Activated effector memory CD4-positive, alpha-beta T cell treated with anti-CD3 and anti-CD28 coated beads, Interleukin-2, amount 50 U/mL, for 16 hours (primary cell): ENCODE measurements around the gene SYNE1.

Experiments
- DNase-seq: peaks from one replicate; pipeline ENCODE4 v3.0.0-alpha.2; 2020

The SYNE1 gene

DNA sequence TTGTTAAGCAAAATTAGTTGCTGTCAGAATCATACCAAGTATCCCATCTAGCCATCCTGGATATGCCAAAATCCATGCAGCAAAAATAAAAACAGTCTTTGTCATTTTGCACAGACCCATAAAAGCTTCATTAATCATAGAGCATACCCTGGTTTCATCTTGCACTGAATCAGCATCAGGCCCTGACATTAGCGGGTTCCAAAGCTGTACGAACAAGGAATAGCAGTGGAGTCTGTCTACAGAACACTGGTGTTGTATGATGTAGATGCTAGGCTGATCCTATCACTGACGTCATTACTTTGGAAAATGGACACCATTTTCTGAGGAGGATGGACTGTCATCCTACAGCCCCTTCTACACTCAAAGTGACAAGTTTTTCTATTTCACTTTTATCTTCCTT is 514.1 kb downstream of the SYNE1 start:
- no peak for DNase-seq

DNA sequence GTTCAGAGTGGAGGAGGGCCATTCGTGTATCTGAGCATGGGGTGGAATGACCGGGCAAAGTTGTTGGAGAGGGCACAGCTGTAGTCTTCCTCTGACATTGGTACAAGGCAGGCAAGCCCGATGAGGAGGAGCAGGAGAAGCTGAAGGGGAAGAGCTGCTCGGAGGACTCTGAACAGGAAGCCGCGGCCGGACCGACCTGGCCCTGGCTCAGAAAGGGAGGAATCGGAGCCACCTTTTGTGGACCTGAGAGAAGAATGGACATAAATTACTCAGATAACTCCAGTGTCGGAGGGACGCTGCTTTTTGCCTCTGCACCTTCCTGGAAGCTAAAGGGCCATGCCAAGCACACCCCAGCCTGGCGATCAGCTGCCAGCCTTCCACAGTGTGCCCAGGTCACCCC is 514.7 kb downstream of the SYNE1 start:
- no peak for DNase-seq

DNA sequence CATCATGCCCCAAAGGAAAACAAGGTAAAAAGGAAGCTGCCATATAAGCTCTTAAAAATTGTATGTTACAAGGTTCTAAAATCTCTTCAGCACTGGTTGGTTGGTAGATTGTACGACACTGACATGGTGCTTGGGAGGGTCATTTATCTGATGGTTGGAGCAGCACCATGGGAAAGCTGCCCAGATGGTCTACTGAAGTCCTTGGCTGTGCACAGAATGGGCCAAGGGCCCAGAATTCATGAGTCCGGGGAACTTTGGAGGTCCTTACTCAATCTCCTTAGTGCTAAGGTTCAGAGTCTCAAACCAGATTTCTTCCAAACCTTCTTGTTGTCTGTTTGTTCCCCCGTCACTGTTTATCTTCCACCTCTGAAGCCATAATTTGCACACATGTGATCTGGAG is 515.3 kb downstream of the SYNE1 start:
- no peak for DNase-seq

DNA sequence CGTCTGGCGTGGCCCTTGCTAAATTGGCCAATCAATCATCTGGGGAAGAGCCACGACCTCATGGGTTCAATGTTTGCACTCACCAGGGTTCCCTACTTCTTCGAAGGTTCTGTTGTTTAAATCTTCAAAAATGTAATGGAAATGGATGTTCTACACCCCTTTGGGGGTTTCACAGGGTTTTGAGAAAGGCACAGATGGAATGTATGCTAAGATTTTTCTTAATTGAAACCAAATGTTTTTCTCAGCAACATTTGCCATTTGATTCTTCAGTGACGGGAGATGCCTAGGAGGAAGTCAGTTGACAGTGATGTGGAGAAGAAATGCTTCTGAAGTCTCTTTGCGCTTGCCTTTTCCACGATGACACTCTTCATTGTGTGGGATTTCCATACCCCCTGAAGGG is 517.3 kb downstream of the SYNE1 start:
- no peak for DNase-seq

DNA sequence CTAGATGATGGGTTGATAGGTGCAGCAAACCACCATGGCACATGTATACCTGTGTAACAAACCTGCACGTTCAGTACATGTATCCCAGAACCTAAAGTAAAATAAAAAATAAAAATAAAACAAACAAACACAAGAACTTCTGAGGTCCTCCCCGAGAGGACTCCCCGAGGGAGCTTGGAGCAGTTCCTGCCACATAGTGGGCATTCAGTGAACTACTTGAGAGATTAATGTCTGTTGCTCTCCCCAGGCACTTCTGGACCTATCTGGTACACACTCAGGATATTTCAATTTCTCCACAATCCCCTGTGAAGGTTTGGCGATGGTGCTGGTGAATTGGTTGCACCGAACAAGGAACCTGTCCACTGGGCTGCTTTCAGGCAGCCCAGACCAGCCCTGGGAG is 518.5 kb downstream of the SYNE1 start:
- no peak for DNase-seq

DNA sequence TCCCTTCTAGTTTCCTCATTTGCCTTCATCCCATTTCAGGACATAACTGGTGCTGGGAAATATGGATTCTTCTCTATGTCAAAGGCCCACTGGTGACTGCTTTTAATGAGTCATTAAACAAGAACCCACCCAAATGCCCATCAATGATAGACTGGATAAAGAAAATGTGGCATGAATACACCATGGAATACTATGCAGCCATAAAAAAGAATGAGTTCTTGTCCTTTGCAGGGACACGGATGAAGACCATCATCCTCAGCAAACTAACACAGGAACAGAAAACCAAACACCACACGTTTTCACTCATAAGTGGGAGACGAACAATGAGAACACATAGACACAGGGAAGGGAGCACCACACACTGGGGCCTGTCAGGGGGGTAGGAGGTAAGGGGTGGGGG is 518.9 kb downstream of the SYNE1 start:
- DNase-seq, result no peak

DNA sequence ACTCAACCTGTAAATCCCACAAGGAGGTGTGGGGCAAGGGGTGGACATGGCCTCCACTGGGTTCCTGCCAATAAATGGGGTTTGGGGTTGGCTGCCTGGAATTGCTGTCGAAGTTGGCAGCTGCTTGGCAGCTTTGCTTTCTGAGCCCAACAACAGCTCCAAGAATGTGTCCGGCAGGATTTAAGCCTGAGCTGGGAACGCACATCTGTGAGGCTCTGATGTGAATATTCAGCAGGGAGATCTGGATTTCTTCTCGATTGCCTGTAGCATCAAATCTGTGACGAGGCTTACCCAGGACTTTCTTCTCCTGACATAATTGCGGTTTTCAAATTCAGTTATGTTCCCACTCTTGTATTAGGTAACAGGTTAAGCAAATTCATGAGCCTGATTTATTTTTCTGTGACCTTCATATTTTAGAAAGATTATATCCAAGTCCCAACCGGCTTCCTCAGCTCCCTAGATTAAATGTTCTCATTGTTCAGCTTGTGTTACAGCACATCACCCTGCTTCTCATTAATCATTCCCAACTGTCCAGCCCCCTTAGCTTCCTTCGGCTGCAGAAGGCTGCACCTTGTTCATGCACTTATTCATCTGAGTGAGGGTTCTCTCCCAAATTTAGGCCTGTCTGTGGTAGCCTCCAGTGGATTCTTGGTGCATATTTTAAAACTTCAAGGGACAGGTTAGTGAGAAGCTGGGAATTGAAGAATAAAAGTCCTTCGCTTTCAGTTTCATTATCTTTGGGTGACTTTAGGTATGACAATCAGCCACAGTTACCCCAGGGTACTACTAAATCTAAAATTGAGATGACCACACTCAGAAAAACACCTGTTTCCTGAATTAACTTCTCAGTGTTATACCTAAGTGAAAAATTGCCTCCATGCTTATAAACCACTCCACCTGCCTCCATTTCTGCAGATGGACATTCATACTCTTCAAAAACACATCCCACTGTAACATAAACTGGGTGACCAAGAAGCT is 519.7 kb downstream of the SYNE1 start:
- no peak for DNase-seq

DNA sequence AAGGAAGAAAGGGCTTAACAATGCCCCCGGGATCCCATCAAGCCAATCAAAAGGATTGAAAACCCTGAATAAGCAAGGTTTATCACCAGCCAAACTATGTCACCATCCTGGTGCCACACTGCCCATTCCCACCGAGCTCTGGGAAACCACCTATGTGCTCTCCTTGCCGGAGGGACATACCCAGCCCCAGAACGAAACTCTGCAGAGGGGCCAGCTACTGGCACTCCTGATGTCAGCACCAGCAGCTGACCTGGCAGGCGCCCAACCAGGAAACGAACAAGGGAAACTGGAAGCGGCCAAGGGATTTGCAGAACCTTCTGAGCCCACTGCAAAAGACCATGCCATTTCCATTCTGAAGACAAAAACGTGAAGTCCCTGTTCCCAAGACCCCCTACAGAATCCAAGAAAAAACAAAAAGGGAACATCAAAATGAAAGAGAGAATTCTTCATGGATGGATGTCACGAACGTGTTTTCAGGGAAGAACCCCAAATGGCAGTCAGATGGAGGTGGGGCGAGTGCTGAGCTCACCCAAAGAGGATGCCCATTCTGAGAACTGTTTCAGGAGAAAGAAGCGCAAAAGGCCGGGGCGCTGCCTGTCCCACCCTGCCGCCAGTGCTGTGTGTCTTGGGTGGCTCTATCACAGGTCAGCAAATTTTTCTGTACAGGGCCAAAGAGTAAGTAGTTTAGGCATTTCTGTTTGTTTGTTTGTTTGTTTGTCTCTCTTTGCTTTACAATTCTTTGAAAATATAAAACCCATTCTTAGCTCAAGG is 524.5 kb downstream of the SYNE1 start:
- no peak for DNase-seq

DNA sequence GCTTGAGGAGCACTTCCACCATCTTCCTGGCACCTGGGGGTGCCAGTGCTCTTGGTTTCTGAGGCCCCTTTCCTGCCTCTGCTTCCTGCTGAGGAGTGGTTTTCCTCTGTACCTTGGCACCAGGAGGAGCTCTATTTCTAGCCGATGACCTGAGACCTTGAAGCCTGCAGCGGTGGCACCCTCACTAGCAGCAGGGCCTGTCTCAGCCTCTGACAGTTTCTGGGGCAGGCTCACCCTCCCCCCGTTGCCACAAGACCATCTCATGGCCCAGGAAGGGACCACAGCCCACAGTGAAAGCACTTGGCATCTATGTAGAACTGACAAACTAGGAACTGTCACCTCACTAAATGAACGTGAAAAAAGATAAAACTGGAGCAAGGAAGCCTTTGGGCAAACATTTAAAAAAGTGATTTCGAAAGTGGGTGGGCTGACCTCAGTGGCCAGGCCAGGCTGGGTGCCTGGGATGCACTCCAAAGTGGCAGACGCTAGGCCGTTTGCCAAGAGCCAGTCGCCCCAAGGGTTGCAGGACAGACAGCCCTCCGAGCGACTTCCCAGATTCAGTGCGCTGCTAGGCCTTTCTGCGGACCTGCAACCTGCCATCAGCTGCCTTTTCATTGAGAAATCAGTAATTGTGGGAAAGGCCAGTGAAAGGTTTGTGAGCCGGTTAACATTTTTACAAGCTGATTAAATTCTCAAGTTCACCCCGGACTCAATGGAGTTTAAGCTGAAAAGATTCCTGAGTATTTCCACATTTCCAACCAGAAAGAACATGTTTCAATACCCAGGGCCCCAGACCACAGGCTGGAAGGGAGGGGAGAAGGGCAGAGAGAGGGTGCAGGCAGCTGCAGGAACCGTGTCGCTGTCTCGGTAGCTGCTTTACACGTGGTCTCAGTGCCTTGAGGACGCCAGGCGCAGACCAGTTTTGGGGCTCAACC is 526.0 kb downstream of the SYNE1 start:
- DNase-seq, result no peak

DNA sequence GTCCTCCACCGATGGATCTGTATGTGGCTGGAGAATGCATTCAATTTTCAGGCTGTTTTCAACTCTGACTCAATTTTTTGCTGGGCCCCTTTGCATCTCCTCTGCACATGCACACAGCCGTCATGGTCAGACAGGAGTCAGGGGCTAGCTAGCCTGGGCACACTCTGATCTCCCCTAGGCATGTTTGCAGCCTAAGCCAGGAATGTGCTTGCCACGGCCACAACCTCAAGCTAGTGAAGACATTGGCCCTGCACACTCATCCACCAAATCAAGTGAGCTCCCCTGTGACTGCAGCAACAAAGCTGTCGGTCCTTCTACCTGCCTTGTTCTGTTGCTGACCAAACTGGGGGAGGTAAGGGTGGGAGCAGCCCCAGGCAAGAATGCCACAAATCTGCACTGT is 529.2 kb downstream of the SYNE1 start:
- no peak for DNase-seq

DNA sequence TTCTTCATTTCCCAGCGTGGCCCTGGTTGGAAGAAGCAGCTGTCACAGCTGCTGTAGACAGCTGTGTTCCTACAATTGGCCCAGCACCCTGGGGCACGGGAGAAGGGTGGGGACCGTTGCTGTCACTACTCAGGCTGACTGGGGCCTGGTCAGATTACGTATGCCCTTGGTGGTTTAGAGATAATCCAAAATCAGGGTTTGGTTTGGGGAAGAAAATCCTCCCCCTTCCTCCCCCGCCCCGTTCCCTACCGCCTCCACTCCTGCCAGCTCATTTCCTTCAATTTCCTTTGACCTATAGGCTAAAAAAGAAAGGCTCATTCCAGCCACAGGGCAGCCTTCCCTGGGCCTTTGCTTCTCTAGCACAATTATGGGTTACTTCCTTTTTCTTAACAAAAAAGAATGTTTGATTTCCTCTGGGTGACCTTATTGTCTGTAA is 537.0 kb downstream of the SYNE1 start:
- no peak for DNase-seq

DNA sequence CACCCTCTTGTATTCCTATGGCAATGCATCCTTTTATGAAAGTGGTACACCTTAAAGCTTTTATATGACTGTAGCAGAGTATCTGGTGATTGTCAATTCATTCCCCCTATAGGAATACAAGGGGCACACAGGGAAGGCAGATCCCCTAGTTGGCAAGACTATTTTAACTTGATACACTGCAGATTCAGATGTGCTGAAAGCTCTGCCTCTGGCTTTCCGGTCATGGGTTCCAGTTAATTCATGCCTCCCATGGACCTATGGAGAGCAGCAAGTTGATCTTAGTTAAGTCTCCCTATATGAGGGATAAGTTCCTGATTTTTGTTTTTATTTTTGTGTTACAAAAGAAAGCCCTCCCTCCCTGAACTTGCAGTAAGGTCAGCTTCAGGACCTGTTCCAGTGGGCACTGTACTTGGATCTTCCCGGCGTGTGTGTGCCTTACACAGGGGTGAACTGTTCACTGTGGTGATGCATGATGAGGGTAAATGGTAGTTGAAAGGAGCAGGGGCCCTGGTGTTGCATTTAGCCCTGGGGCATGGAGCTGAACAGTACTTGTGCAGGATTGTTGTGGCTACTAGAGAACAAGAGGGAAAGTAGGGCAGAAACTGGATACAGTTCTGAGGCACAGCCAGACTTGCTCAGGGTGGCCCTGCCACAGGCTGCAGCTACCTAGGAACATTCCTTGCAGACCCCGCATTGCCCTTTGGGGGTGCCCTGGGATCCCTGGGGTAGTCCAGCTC is 537.5 kb downstream of the SYNE1 start:
- no peak for DNase-seq

DNA sequence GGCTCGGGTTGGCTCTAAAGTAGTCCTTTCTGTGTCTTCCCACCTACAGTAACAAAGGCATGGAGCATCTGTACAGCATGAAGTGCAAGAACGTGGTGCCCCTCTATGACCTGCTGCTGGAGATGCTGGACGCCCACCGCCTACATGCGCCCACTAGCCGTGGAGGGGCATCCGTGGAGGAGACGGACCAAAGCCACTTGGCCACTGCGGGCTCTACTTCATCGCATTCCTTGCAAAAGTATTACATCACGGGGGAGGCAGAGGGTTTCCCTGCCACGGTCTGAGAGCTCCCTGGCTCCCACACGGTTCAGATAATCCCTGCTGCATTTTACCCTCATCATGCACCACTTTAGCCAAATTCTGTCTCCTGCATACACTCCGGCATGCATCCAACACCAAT is 538.5 kb downstream of the SYNE1 start:
- DNase-seq, result no peak

DNA sequence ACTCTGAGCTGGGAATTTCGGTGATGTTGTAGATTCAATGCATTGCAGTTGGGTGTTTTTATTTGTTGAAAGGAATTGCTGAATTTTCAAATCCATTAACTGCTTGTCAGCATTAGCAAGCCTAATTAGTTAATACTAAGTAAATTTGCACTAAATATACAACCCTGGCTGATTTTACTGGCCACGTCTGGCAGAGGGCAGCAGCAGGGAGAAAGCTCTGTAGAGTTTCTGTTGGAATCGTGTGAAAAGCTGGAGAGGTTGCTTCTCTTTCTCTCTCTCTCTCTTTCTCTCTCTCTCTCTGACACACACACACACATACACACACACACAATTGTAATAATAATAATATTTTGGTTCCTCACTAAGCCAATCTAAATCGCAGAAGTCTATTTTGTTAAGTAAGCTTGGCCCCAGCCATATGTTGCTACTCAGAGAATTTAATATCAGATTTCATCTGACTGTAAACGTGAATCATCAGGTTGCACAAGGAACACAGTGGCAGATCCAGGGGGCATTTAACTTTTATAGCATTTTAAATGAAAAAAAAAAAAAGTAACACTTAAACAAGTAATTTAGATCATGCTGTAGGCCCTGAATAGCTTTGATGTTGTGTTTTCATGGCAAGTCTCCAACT is 540.2 kb downstream of the SYNE1 start:
- no peak for DNase-seq

DNA sequence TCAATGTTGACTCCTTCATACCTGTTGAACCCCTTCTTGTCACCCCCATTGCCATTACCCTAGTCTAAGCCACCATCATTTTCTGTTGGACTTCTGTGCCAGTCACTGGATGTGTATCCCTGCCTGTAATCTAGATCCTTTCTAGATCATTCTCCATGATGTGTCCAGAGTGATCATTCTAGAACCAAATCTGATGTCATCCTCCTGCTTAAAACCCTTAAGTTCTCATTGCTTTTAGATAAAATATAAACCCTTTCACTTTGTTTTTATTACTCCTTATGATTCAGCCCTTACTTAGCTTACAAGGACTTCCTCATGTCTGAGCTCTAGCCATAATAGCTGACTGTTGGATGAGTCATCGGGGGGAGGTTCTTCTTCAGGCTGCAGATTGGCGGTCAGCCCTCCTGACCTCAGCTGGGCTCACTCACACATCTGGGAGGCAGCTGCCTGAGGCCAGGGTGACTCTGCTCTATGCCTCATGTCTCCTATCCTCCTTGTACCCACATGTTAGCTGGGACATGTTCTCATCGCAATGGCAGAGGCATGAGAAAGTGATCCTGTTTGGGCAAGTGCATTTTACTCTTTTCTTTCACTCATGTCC is 542.1 kb downstream of the SYNE1 start:
- DNase-seq, result no peak

DNA sequence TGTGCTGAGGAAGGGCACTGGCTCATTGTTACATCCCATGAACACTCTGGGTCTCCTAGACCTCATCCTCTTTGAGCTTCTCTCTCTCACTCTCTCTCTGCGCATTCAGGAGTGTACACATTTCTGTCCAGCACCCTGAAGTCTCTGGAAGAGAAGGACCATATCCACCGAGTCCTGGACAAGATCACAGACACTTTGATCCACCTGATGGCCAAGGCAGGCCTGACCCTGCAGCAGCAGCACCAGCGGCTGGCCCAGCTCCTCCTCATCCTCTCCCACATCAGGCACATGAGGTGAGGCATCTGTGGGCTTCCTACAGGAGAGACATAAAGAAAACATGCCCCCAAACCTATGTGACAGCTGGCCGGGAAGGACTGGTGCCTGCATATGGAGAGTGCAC is 542.9 kb downstream of the SYNE1 start:
- DNase-seq, result no peak

DNA sequence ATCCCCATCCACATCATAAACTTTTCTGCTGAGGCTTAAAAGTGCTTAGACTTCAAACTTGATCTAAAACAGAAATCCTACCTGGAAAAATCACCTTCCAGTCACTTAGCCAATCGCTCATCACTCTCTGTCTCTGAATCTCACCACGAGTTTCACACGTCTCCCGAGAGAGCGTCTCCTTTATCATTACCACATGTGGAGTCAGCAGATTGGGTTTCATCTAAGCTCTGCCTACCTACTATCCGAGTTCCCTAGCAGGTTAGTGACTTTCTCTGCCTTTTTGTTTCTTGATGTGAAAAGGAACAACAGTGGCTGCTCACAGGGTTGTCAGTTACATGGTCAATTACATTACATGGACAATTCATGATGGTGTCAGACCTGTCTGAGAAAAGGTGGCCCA is 543.5 kb downstream of the SYNE1 start:
- no peak for DNase-seq

DNA sequence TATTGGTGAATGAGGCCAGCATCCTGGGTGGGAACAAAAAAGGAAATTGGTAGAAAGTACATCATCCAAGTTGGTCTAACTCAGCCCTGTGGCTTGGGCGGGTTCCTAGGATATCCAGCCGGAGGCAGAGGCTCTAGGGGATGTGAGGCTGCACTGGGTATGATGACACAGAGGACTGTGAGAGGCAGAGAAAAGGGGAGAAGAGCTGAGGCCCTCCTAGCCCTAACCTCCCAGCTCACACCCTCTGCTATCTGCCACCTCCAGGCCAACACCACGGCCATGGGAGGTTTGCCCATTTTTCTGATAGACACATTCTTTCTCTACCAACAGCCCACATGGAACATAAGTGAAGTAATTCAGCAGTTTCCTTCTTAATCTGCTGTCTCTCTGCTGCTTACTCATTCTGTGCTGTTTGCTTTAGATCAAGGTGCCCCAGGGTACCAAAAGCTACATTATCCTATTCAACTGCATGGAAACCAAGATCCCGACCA is 545.3 kb downstream of the SYNE1 start:
- no peak for DNase-seq

DNA sequence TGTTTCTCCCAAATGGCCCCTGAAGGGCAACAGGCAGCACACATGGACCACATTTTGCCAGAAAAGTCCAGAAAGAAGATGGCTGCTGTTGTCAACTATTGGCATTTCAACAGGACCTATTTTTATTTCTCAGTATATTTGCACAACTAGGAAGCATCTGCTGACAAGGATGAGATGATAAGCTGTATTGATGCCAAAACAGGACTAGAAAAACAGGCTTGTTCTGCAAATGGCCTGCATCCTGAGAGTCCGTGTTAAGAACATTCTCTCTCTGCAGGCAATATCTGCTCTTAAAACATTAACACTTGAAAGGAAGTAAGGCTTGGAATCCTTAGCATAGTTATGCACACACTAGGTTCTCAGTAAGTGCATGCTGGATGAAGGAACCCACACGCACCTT is 546.0 kb downstream of the SYNE1 start:
- no peak for DNase-seq

DNA sequence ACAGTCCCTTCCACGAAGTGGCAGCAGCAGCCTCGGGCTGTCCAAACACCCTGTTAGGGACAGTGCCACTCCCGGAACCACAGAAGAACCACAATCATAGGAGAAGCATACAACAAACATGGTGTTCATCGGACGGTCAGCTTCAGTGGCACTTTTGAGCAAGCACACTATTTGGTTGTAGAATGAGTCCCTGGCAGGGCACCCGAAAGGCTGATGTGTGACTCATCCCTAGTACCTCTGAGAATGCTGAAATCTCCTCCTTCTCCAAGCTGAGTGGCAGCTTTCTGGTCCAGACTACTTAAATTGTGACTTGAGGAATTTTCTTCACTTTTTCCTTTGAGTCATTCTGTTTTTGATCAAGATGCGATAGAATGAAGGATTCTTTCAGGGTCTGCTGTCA is 547.2 kb downstream of the SYNE1 start:
- DNase-seq, result no peak

DNA sequence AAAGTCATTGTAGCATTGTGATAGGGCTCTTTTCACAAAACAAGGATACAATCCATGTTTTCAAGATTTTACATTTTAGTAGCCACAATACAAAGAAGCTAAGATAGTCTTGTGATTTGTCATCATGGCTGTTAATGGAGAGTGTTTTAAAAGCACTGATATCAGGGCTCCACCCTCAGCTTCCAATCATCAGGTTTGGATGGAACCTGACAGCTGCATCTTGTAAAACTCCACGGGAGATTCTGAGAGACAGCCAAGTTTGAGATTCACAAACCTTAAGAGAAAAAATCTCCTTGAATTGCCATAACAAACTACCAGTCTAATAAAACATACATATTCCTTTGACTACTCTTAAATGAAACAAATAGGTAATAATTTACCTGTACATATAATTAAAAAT is 549.5 kb downstream of the SYNE1 start:
- no peak for DNase-seq
